Bronchial epithelial cell (primary cell): ENCODE data around the gene KAZN. TPM values are rescaled to one million over a fixed set of nuclear protein-coding genes. Genes with fewer than 3 reads are reported as not detected.

ENCODE experiments used
- DNase-seq: peaks from one replicate; pipeline ENCODE4 v3.0.0-alpha.2; 2010; ENCODE audit warnings: low read depth
- FAIRE-seq: peaks from 2 replicates; lab custom pipeline; 2011; peaks lifted over from hg19 to GRCh38; lab: Jason Lieb, UNC
- H3K27me3 ChIP-seq: 2 replicates; pipeline ENCODE4 v1.5.1; 2011; ENCODE audit warnings: low read length; ENCODE audit not compliant: control insufficient read depth, insufficient read depth
- H3K36me3 ChIP-seq: 2 replicates; pipeline ENCODE4 v1.5.1; 2011; ENCODE audit warnings: low read length; ENCODE audit not compliant: control insufficient read depth, insufficient read depth
- H3K4me3 ChIP-seq: 2 replicates; pipeline ENCODE4 v1.5.1; 2011; ENCODE audit warnings: mild to moderate bottlenecking, low read depth, low read length, control low read depth
- CTCF ChIP-seq: IDR thresholded peaks from 2 replicates; pipeline ENCODE4 v1.5.1; 2011; ENCODE audit warnings: mild to moderate bottlenecking, moderate library complexity, low read length, control low read depth, inconsistent platforms; ENCODE audit not compliant: insufficient read depth, severe bottlenecking
- total RNA-seq: library from RNA; depleted of rRNA; stranded (reverse); fragments of >200 nt; gene quantifications from 2 replicates; pipeline ENCODE4 v1.2.1, GENCODE V29; 2014

KAZN gene
- total RNA-seq, 1 donor from 2014 or later, result 4.7 TPM

- Histone ChIP-seq H3K27me3 (no peaks in the 10 kb centered on the region), H3K36me3 (no peaks in the 10 kb centered on the region), H3K4me3 (no peak overlapping the region)
- no peak for TF ChIP-seq CTCF
- FAIRE-seq (peak; percentile 79), DNase-seq (no peak)
These were observed 547.7 kb downstream of the KAZN start for GRCh38 chr1:15146142-15146680.

- no peak overlapping the region for H3K4me3 ChIP-seq
- H3K27me3 ChIP-seq, result no peaks in the 10 kb centered on the region
- no peak for TF ChIP-seq CTCF
- FAIRE-seq (no peak), DNase-seq (no peak)
- no peaks in the 10 kb centered on the region for H3K36me3 ChIP-seq
These were observed 548.5 kb downstream of the KAZN start for GRCh38 chr1:15146971-15147376.

GRCh38 chr1:15148004-15148403 lies 549.5 kb downstream of the KAZN start:
- DNase-seq, result no peak
- Histone ChIP-seq H3K4me3 (no peak overlapping the region), H3K36me3 (no peaks in the 10 kb centered on the region), H3K27me3 (no peaks in the 10 kb centered on the region)
- no peak for FAIRE-seq
- no peak for TF ChIP-seq CTCF

- Histone ChIP-seq H3K4me3 (no peak overlapping the region), H3K36me3 (no peaks in the 10 kb centered on the region), H3K27me3 (no peaks in the 10 kb centered on the region)
- FAIRE-seq (no peak), DNase-seq (peak; percentile 56)
- no peak for TF ChIP-seq CTCF
These were observed 550.0 kb downstream of the KAZN start for GRCh38 chr1:15148475-15148874.

- TF ChIP-seq CTCF, result no peak
- H3K4me3 ChIP-seq, result no peak overlapping the region
- H3K36me3 ChIP-seq, result no peaks in the 10 kb centered on the region
- no peak for DNase-seq
- no peak for FAIRE-seq
- no peaks in the 10 kb centered on the region for H3K27me3 ChIP-seq
These were observed 550.5 kb downstream of the KAZN start for GRCh38 chr1:15148941-15149340.

- DNase-seq, result no peak
- Histone ChIP-seq H3K36me3 (no peaks in the 10 kb centered on the region), H3K4me3 (no peak overlapping the region), H3K27me3 (no peaks in the 10 kb centered on the region)
- no peak for TF ChIP-seq CTCF
- FAIRE-seq, result no peak
These were observed 551.9 kb downstream of the KAZN start for GRCh38 chr1:15150376-15150775.
